Right lobe of liver (tissue), 4 donors: Measurements from ENCODE around the gene SOD2.
"Not testable (repeated sequence)": the region's sequence is repeated elsewhere in the genome, so short reads cannot be mapped to it uniquely, and the experiment has no call there.

Experiments
- CTCF ChIP-seq, 4 donors: fragments of 200-600 bp in 3 of 4; fragments of 450-650 bp in 1 of 4; IDR thresholded peaks; one replicate each; pipeline versions ENCODE4 v1.5.1 to v1.8.0; 2016 to 2022; ENCODE audit warnings: antibody characterized with exemption in 4 of 4, mild to moderate bottlenecking in 2 of 4
- POLR2A ChIP-seq: fragments of 450-650 bp; IDR thresholded peaks from one replicate; pipeline ENCODE4 v1.6.1; 2017; ENCODE audit warnings: antibody characterized with exemption, mild to moderate bottlenecking
- donor health status: DM: no; HTN: no; CAD: no.
- donor health status: DM: no; HTN: no; CAD: no.
- donor health status: DM: no; HTN: yes; CAD: no.

GRCh38 chr6:159721981-159722380, 28.9 kb upstream of the SOD2 start:
- TF ChIP-seq CTCF (IDR thresholded peaks at IDR 0.05); POLR2A: not testable (repeated sequence)
